HUDEP-2 (cell line): Measurements from ENCODE around the gene STIM2.

Experiments
- DNase-seq, 76 experiments: peaks; one replicate each; lab custom pipeline; 2025; ENCODE audit not compliant: unreplicated experiment in 76 of 76; lab: John Stamatoyannopoulos, UW

The STIM2 gene

GRCh38 chr4:26866781-26867180 is 6.1 kb downstream of the STIM2 start:
- peak in 1 of 76 experiments; percentile 10 for DNase-seq

GRCh38 chr4:26867914-26868684 is 7.5 kb downstream of the STIM2 start:
- no peak for DNase-seq

- DNase-seq = no peak
Observed at GRCh38 chr4:26870576-26871262, 10.1 kb downstream of the STIM2 start.

GRCh38 chr4:26871611-26872010 is 11.0 kb downstream of the STIM2 start:
- DNase-seq = no peak

GRCh38 chr4:26873391-26874026 is 12.9 kb downstream of the STIM2 start:
- DNase-seq = no peak

- DNase-seq = no peak
Observed at GRCh38 chr4:26874110-26874509, 13.5 kb downstream of the STIM2 start.

GRCh38 chr4:26877406-26877805 is 16.8 kb downstream of the STIM2 start:
- DNase-seq = no peak

GRCh38 chr4:26877961-26878360 is 17.3 kb downstream of the STIM2 start:
- DNase-seq = no peak

- no peak for DNase-seq
Observed at GRCh38 chr4:26878794-26879391, 18.3 kb downstream of the STIM2 start.

- DNase-seq = peak in 24 of 76 experiments; percentile 1 to 62 (median 26)
Observed at GRCh38 chr4:26879805-26880204, 19.2 kb downstream of the STIM2 start.

GRCh38 chr4:26884026-26884425 is 23.4 kb downstream of the STIM2 start:
- DNase-seq = no peak

- no peak for DNase-seq
Observed at GRCh38 chr4:26884486-26884988, 23.9 kb downstream of the STIM2 start.

GRCh38 chr4:26885912-26886274 is 25.3 kb downstream of the STIM2 start:
- peak in 1 of 76 experiments; percentile 7 for DNase-seq

GRCh38 chr4:26887143-26887542 is 26.5 kb downstream of the STIM2 start:
- DNase-seq = no peak

- DNase-seq = peak in 2 of 76 experiments; percentile 1 to 11
Observed at GRCh38 chr4:26887809-26888208, 27.2 kb downstream of the STIM2 start.

GRCh38 chr4:26889356-26889755 is 28.7 kb downstream of the STIM2 start:
- DNase-seq = peak in 44 of 76 experiments; percentile 0 to 65 (median 16)

GRCh38 chr4:26891054-26891453 is 30.4 kb downstream of the STIM2 start:
- no peak for DNase-seq

- DNase-seq = no peak
Observed at GRCh38 chr4:26891867-26892266, 31.2 kb downstream of the STIM2 start.

- DNase-seq = no peak
Observed at GRCh38 chr4:26892480-26893150, 32.0 kb downstream of the STIM2 start.

- DNase-seq = no peak
Observed at GRCh38 chr4:26893491-26893890, 32.9 kb downstream of the STIM2 start.
